Neutrophil (primary cell): Measurements from ENCODE around the gene MS4A6A.
"Not testable (repeated sequence)": the region's sequence is repeated elsewhere in the genome, so short reads cannot be mapped to it uniquely, and the experiment has no call there.

Experiments
- H3K27ac ChIP-seq: fragments of 200-600 bp; sonication (generic); 2 replicates; pipeline ENCODE4 v1.5.1; 2016; ENCODE audit warnings: mild to moderate bottlenecking, moderate library complexity
- H3K27me3 ChIP-seq: fragments of 200-600 bp; sonication (generic); 2 replicates; pipeline ENCODE4 v1.6.0; 2016; ENCODE audit warnings: mild to moderate bottlenecking
- H3K36me3 ChIP-seq: fragments of 200-600 bp; sonication (generic); 2 replicates; pipeline ENCODE4 v1.5.1; 2017
- H3K4me1 ChIP-seq, 2 experiments: fragments of 200-600 bp in 1 of 2; sonication (generic) in 1 of 2; 1 replicate in 1 of 2; 2 replicates in 1 of 2; pipeline versions ENCODE4 v1.5.1 to v1.6.1; 2013 to 2016; ENCODE audit warnings: low read depth in 1 of 2, low read length in 1 of 2, mild to moderate bottlenecking in 1 of 2, moderate library complexity in 1 of 2; ENCODE audit not compliant: control insufficient read depth in 1 of 2, insufficient read depth in 1 of 2
- H3K4me3 ChIP-seq, 2 experiments: fragments of 200-600 bp in 1 of 2; sonication (generic) in 1 of 2; 1 replicate in 1 of 2; 2 replicates in 1 of 2; pipeline ENCODE4 v1.5.1; 2013 to 2016; ENCODE audit warnings: low read depth in 1 of 2, low read length in 1 of 2, mild to moderate bottlenecking in 1 of 2, moderate library complexity in 1 of 2
- H3K9me3 ChIP-seq: fragments of 200-600 bp; sonication (generic); 2 replicates; pipeline ENCODE4 v1.5.1; 2016
- CTCF ChIP-seq: fragments of 200-600 bp; sonication (generic); IDR thresholded peaks from 2 replicates; pipeline ENCODE4 v1.5.1; 2016; ENCODE audit warnings: antibody characterized with exemption

Gene MS4A6A

GRCh38 chr11:60159284-60159683 is 23.6 kb downstream of the MS4A6A start:
- H3K4me3 ChIP-seq = no peak overlapping the region
- no peaks in the 10 kb centered on the region for H3K27me3 ChIP-seq
- no peak for TF ChIP-seq CTCF
- H3K9me3 ChIP-seq = no peaks in the 10 kb centered on the region
- peaks cover 8 to 13% of the 10 kb centered on the region in 2 experiments for H3K4me1 ChIP-seq
- H3K27ac ChIP-seq = no peak overlapping the region
- H3K36me3 ChIP-seq = no peaks in the 10 kb centered on the region

- Histone ChIP-seq H3K4me1 (peaks cover 8 to 13% of the 10 kb centered on the region in 2 experiments), H3K27ac (no peak overlapping the region), H3K9me3 (no peaks in the 10 kb centered on the region), H3K36me3 (no peaks in the 10 kb centered on the region), H3K27me3 (no peaks in the 10 kb centered on the region), H3K4me3 (no peak overlapping the region)
- TF ChIP-seq CTCF = no peak
Observed at GRCh38 chr11:60158636-60159035, 24.2 kb downstream of the MS4A6A start.

- H3K4me1 ChIP-seq = peaks cover 8 to 13% of the 10 kb centered on the region in 2 experiments
- H3K9me3 ChIP-seq = no peaks in the 10 kb centered on the region
- no peak overlapping the region for H3K4me3 ChIP-seq
- H3K27ac ChIP-seq = no peak overlapping the region
- H3K36me3 ChIP-seq = no peaks in the 10 kb centered on the region
- TF ChIP-seq CTCF = no peak
- no peaks in the 10 kb centered on the region for H3K27me3 ChIP-seq
Observed at GRCh38 chr11:60155931-60156330, 27.0 kb downstream of the MS4A6A start.

- peaks cover 8 to 13% of the 10 kb centered on the region in 2 experiments for H3K4me1 ChIP-seq
- H3K9me3 ChIP-seq, H3K4me3 ChIP-seq, H3K36me3 ChIP-seq, H3K27me3 ChIP-seq, H3K27ac ChIP-seq: not testable (repeated sequence)
Observed at GRCh38 chr11:60152727-60153126, 30.2 kb downstream of the MS4A6A start.

- H3K4me3 ChIP-seq = no peak overlapping the region
- no peaks in the 10 kb centered on the region for H3K9me3 ChIP-seq
- no peaks in the 10 kb centered on the region for H3K27me3 ChIP-seq
- no peak overlapping the region for H3K27ac ChIP-seq
- H3K4me1 ChIP-seq = peaks cover 0 to under 1% of the 10 kb centered on the region in 2 experiments
- TF ChIP-seq CTCF = no peak
- H3K36me3 ChIP-seq = no peaks in the 10 kb centered on the region
Observed at GRCh38 chr11:60150279-60150678, 32.6 kb downstream of the MS4A6A start.

GRCh38 chr11:60145677-60146076 is 37.2 kb downstream of the MS4A6A start:
- Histone ChIP-seq H3K27me3 (no peaks in the 10 kb centered on the region), H3K36me3 (no peaks in the 10 kb centered on the region), H3K27ac (no peak overlapping the region), H3K4me3 (no peak overlapping the region), H3K4me1 (peaks cover 0 to 4% of the 10 kb centered on the region in 2 experiments), H3K9me3 (no peaks in the 10 kb centered on the region)
- no peak for TF ChIP-seq CTCF
